CD4-positive, CD25-positive, alpha-beta regulatory T cell (primary cell): ENCODE measurements around the gene REEP1. TPM values are rescaled to one million over a fixed set of nuclear protein-coding genes. Genes with fewer than 3 reads are reported as not detected.

Experiments used
- ATAC-seq, 2 donors: fragments of 150-1000 bp; cut with Tn5 transposase; one replicate each; pipeline ENCODE4 v1.10.0; 2021; ENCODE audit warnings: low read depth in 2 of 2, moderate number of reproducible peaks in 2 of 2, moderate library complexity in 1 of 2
- DNase-seq, 3 donors: peaks; one replicate each; pipeline versions ENCODE4 v3.0.0 to v3.0.0-alpha.2; 2012 to 2022; ENCODE audit warnings: mixed read lengths in 1 of 3
- H3K27ac ChIP-seq: one replicate; pipeline ENCODE4 v1.7.0; 2013; ENCODE audit warnings: mild to moderate bottlenecking, low read length; ENCODE audit not compliant: insufficient read depth, poor library complexity, severe bottlenecking
- H3K27me3 ChIP-seq: one replicate; pipeline ENCODE4 v1.7.0; 2013; ENCODE audit warnings: low read length; ENCODE audit not compliant: control insufficient read depth, insufficient read depth
- H3K36me3 ChIP-seq: one replicate; pipeline ENCODE4 v1.7.0; 2013; ENCODE audit warnings: mild to moderate bottlenecking, low read length, moderate library complexity; ENCODE audit not compliant: control insufficient read depth, insufficient read depth
- H3K4me1 ChIP-seq: 2 replicates; pipeline ENCODE4 v1.7.0; 2013; ENCODE audit warnings: mild to moderate bottlenecking, low read length; ENCODE audit not compliant: insufficient read depth, control insufficient read depth, poor library complexity, severe bottlenecking
- H3K4me3 ChIP-seq: one replicate; pipeline ENCODE4 v1.7.0; 2013; ENCODE audit warnings: low read depth, mild to moderate bottlenecking, low read length, moderate library complexity
- H3K9me3 ChIP-seq, 2 experiments: 1 replicate in 1 of 2; 2 replicates in 1 of 2; pipeline ENCODE4 v1.7.0; 2013; ENCODE audit warnings: low read length in 2 of 2, mild to moderate bottlenecking in 1 of 2, moderate library complexity in 1 of 2; ENCODE audit not compliant: control insufficient read depth in 2 of 2
- H3K27ac Mint-ChIP-seq, 3 donors: one replicate each; pipeline ENCODE4 v1.8.0; 2020 to 2022; ENCODE audit warnings: mild to moderate bottlenecking in 3 of 3, mixed read lengths in 3 of 3, moderate library complexity in 2 of 3
- H3K27me3 Mint-ChIP-seq: one replicate; pipeline ENCODE4 v1.8.0; 2022; ENCODE audit warnings: mild to moderate bottlenecking, mixed read lengths
- H3K36me3 Mint-ChIP-seq: one replicate; pipeline ENCODE4 v1.8.0; 2020; ENCODE audit warnings: mixed read lengths
- H3K4me1 Mint-ChIP-seq, 4 donors: one replicate each; pipeline ENCODE4 v1.8.0; 2020 to 2022; ENCODE audit warnings: mixed read lengths in 4 of 4, mild to moderate bottlenecking in 1 of 4
- H3K4me3 Mint-ChIP-seq, 4 donors: one replicate each; pipeline ENCODE4 v1.8.0; 2020 to 2022; ENCODE audit warnings: mild to moderate bottlenecking in 4 of 4, mixed read lengths in 4 of 4, moderate library complexity in 3 of 4
- H3K9me3 Mint-ChIP-seq, 7 donors: one replicate each; pipeline ENCODE4 v1.8.0; 2020 to 2022; ENCODE audit warnings: mixed read lengths in 7 of 7, mild to moderate bottlenecking in 3 of 7, moderate library complexity in 2 of 7
- polyA plus RNA-seq, 4 donors: library from polyadenylated mRNA; unstranded; fragments of 300-500 nt; fragmentation: Illumina TruSeq; gene quantifications; one replicate each; pipeline ENCODE4 v1.2.3, GENCODE V29; 2021
- total RNA-seq: library from RNA; stranded (reverse); gene quantifications from one replicate; pipeline ENCODE4 v1.2.3, GENCODE V29; 2022

REEP1 gene
- total and polyA plus RNA-seq, 5 donors from 2014 or later, result not detected

DNA sequence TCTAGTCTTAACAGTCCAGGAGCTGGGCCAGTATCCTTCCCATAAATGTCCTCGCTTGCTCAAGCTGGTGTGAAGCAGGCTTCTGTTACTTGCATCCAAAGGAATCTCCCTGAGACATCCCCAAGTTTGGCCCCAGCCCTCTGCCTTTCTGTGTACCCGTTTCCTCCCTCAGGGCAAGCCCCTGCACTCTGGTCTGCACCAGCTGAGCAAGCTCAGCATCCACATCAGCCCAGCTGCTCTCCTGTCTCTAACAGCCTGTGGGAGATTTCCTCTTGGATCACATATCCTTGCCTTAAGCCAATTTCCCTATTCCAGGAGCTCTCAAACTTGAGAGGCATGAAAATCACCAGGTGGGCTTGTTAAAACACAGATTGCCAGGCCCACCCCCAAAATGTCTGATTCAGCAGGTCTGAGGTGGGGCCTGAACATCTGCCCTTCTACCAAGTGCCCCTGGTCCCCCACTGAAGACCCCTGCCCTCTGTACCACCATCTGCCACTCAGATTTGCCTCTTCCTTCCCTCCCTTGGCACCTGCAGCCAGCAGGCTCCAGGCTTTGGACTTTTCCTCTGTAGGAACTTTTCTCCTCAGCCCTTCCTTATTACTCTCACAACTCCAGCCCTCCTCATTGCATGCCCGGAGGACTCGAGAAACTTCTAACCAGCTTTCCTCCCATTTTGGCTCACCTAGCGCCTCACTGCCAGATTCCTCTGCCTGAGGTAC, 32.1 kb downstream of the REEP1 start:
- Histone ChIP-seq H3K4me1 (no peaks in the 10 kb centered on the region), H3K27ac (no peak overlapping the region), H3K27me3 (peaks cover 4% of the 10 kb centered on the region), H3K9me3 (no peaks in the 10 kb centered on the region), H3K4me3 (no peak overlapping the region), H3K36me3 (no peaks in the 10 kb centered on the region)
- Mint-ChIP-seq H3K4me1 (no peaks in the 10 kb centered on the region), H3K36me3 (no peaks in the 10 kb centered on the region), H3K27ac (no peak overlapping the region), H3K9me3 (no peaks in the 10 kb centered on the region), H3K4me3 (no peak overlapping the region), H3K27me3 (peaks cover 40% of the 10 kb centered on the region)
- no peak for DNase-seq
- ATAC-seq, result no peak

DNA sequence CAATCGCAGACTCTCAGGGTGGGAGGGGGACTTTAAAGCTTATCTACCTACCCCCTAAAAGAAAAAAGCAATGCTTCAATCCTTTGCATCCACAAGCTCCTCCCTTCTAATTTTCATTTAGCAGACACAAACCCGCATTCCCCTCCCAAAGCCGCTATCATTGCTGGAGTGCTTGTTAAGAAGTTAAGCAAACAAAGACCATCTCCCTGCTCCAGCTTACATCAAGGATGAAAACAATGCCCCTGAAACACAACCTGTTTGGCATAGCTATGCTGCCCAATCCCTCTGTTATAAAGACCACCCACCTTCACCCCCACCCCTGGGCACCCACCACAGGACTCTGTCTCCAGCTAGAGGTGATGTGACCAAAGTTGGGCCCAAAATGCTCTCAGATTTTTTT, 33.0 kb downstream of the REEP1 start:
- DNase-seq (no peak), ATAC-seq (no peak)
- H3K9me3 Mint-ChIP-seq, result no peaks in the 10 kb centered on the region
- no peaks in the 10 kb centered on the region for H3K36me3 Mint-ChIP-seq
- Histone ChIP-seq H3K27ac (no peak overlapping the region), H3K36me3 (no peaks in the 10 kb centered on the region), H3K4me3 (no peak overlapping the region), H3K9me3 (no peaks in the 10 kb centered on the region), H3K27me3 (peaks cover 7% of the 10 kb centered on the region), H3K4me1 (no peaks in the 10 kb centered on the region)
- H3K4me3 Mint-ChIP-seq, result no peak overlapping the region
- peaks cover 39% of the 10 kb centered on the region for H3K27me3 Mint-ChIP-seq
- H3K27ac Mint-ChIP-seq, result peak overlapping the region in 1 of 3 donors; percentile 32
- no peaks in the 10 kb centered on the region for H3K4me1 Mint-ChIP-seq

DNA sequence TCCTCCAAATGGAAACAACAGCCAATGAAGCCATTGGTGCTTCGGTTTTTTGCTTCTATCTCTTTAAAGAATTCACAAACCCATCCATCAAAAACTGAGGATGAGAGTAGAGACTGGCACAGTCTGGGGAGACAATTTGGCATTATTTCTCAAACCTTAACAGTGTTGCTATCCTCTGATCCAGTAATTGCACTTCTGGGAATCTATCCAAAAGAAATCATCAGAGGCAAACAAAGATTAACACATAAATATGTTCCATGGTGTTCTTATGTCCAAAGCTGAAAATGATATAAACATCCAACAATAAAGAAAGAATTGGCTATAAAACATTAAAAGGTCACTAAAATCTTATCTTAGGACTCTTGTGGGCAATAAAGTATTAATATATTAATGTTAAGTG, 35.1 kb downstream of the REEP1 start:
- H3K9me3 ChIP-seq, result no peaks in the 10 kb centered on the region
- H3K4me1 Mint-ChIP-seq, result no peaks in the 10 kb centered on the region
- H3K27ac Mint-ChIP-seq, result no peak overlapping the region
- H3K27ac ChIP-seq, result no peak overlapping the region
- no peaks in the 10 kb centered on the region for H3K4me1 ChIP-seq
- no peak overlapping the region for H3K4me3 Mint-ChIP-seq
- no peaks in the 10 kb centered on the region for H3K36me3 ChIP-seq
- no peaks in the 10 kb centered on the region for H3K36me3 Mint-ChIP-seq
- peaks cover 53% of the 10 kb centered on the region for H3K27me3 Mint-ChIP-seq
- no peak for ATAC-seq
- peaks cover 0 to 1% (median 0%) of the 10 kb centered on the region in 7 donors for H3K9me3 Mint-ChIP-seq
- H3K4me3 ChIP-seq, result no peak overlapping the region
- peaks cover 10% of the 10 kb centered on the region for H3K27me3 ChIP-seq
- DNase-seq, result no peak

DNA sequence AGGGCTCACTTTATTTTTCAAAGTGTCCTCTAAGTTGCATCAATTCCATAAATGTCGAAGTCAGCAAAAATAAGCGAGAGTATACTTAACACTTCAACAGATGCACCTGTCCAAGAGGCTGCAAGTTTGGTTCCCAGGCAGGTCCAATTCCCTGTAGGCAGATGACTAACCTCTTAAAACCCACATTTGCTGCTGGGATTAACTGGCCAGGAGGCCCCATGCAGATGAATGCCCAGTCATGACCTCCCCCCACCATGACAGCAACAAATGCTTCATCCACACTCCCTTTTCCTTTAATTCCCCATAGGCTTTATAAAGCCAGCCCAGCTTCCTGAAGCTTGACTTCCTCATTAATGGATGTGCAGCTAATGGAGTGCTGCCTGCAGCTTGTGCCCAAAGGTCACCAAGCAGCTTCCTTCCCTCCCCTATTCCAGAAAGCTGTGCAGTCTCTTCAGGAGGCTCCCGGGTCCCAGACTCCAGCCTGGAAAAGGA, 35.7 kb downstream of the REEP1 start:
- H3K27ac Mint-ChIP-seq, result no peak overlapping the region
- Histone ChIP-seq H3K27ac (no peak overlapping the region), H3K4me1 (no peaks in the 10 kb centered on the region), H3K36me3 (no peaks in the 10 kb centered on the region), H3K27me3 (peaks cover 10% of the 10 kb centered on the region), H3K9me3 (no peaks in the 10 kb centered on the region), H3K4me3 (no peak overlapping the region)
- H3K9me3 Mint-ChIP-seq, result peaks cover 0 to 1% (median 0%) of the 10 kb centered on the region in 7 donors
- H3K27me3 Mint-ChIP-seq, result peaks cover 58% of the 10 kb centered on the region
- H3K4me1 Mint-ChIP-seq, result no peaks in the 10 kb centered on the region
- H3K36me3 Mint-ChIP-seq, result no peaks in the 10 kb centered on the region
- ATAC-seq, result no peak
- no peak overlapping the region for H3K4me3 Mint-ChIP-seq
- DNase-seq, result no peak

DNA sequence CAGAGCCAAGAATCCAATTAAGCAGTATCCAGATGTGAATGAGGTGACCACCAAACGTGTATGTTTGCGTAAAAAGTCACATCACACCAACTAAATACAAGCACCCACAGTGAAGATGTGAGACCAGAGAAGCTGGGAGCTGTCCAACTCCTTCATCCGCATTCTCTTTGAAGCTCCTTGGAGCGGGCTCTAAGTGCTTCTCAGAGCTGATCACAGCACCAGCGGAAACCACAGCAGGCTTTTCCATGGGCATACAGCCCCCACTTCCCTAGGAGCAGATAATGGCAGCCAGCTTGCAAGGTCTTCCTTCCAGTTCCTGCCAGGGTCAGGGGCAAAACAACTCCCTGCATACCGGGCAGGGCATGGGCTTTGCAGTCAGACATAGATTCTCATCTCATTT, 36.4 kb downstream of the REEP1 start:
- Mint-ChIP-seq H3K9me3 (peaks cover 0 to 1% (median 0%) of the 10 kb centered on the region in 7 donors), H3K27me3 (peaks cover 52% of the 10 kb centered on the region), H3K36me3 (no peaks in the 10 kb centered on the region), H3K27ac (no peak overlapping the region), H3K4me1 (no peaks in the 10 kb centered on the region), H3K4me3 (no peak overlapping the region)
- DNase-seq, result no peak
- Histone ChIP-seq H3K27me3 (peaks cover 10% of the 10 kb centered on the region), H3K4me1 (no peaks in the 10 kb centered on the region), H3K36me3 (no peaks in the 10 kb centered on the region), H3K27ac (no peak overlapping the region), H3K4me3 (no peak overlapping the region), H3K9me3 (no peaks in the 10 kb centered on the region)
- ATAC-seq, result no peak

DNA sequence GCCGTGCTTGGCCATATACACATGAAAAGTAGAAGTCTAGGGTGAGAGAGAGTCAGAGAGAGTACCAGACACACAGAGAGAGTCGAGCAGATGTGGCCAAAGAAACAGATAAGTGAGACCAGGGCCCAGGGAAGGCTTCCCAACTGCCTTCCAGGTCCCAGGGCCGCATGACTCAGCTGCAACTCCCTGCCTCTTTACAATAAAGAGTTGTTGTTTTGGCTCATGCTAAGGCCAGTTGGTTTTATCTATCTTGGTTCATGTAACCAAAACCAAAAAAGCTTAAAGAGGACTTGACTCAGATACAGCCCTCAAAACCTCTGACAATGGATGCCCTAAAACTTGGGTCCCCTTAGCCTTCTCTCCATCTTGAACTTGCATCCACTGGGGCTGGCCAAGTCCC, 36.9 kb downstream of the REEP1 start:
- Mint-ChIP-seq H3K36me3 (no peaks in the 10 kb centered on the region), H3K27me3 (peaks cover 48% of the 10 kb centered on the region), H3K9me3 (peaks cover 0 to 1% (median 0%) of the 10 kb centered on the region in 7 donors), H3K4me3 (no peak overlapping the region), H3K27ac (no peak overlapping the region), H3K4me1 (no peaks in the 10 kb centered on the region)
- Histone ChIP-seq H3K4me1 (no peaks in the 10 kb centered on the region), H3K9me3 (no peaks in the 10 kb centered on the region), H3K36me3 (no peaks in the 10 kb centered on the region), H3K27ac (no peak overlapping the region), H3K27me3 (peaks cover 10% of the 10 kb centered on the region), H3K4me3 (no peak overlapping the region)
- ATAC-seq (no peak), DNase-seq (no peak)

DNA sequence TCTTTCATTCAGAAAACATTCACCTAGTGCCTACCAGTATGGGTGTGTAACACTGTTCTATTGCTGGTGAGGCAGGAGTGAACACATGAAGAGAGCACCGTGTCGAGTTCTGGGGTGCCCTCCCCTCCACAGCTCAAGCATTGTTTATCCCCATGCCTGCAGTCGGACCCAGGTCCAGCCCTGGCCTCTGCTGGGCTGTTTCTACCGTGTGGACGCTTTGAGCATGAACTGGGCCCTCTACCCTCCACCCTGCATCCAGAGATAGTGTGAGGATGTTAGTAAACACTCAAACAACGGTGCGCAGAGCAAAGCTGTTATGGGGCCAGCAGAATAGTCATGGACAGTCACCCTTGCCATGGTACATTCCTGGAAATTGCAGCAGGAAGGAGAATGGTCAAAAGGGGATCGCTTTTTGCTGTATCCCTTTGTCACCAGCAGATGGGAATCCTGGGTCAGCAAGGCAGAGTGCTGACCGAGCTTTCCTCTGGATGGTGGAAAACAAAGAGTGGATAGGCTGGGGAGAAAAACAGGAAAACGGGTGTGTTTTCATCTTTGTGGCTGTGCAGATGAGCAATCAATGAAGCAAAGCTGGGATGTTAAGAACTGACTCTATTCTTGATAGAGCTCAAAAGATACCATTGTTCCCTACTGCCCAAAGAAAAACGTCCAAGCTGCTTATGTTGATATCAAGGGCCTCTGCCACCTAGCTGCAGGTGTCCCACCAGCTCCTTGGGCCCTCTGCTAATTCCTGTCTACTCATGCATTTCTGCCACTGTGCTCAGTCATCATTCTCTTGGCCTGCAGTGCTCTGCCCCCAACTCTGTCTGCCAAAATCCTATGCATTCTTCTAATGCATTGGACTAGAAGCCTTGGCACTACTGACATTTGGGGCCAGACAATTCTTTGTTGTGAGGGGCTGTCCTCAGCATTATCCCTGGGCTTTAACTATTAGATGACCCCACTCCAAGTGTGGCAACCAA, 38.7 kb downstream of the REEP1 start:
- no peaks in the 10 kb centered on the region for H3K4me1 ChIP-seq
- peaks cover 44% of the 10 kb centered on the region for H3K27me3 Mint-ChIP-seq

More for the DNA sequence above, 38.7 kb downstream of the REEP1 start:
- no peaks in the 10 kb centered on the region for H3K36me3 Mint-ChIP-seq
- Histone ChIP-seq H3K36me3 (no peaks in the 10 kb centered on the region), H3K4me3 (no peak overlapping the region), H3K27ac (no peak overlapping the region), H3K9me3 (no peaks in the 10 kb centered on the region), H3K27me3 (peaks cover 6% of the 10 kb centered on the region)
- peaks cover 0 to 1% (median 0%) of the 10 kb centered on the region in 7 donors for H3K9me3 Mint-ChIP-seq
- H3K4me1 Mint-ChIP-seq, result no peaks in the 10 kb centered on the region
- no peak for ATAC-seq
- no peak overlapping the region for H3K27ac Mint-ChIP-seq
- H3K4me3 Mint-ChIP-seq, result no peak overlapping the region
- DNase-seq, result no peak
